ENCODE data around the gene POLR3H. TPM values are rescaled to one million over a fixed set of nuclear protein-coding genes. Genes with fewer than 3 reads are reported as not detected.
A peak's percentile ranks its signal among the peaks of the same experiment; 100 is the strongest.

POLR3H gene
- total and polyA plus RNA-seq, 5 donors from 2014 or later, result 12.1 to 21.3 (median 15.2) TPM

DNA sequence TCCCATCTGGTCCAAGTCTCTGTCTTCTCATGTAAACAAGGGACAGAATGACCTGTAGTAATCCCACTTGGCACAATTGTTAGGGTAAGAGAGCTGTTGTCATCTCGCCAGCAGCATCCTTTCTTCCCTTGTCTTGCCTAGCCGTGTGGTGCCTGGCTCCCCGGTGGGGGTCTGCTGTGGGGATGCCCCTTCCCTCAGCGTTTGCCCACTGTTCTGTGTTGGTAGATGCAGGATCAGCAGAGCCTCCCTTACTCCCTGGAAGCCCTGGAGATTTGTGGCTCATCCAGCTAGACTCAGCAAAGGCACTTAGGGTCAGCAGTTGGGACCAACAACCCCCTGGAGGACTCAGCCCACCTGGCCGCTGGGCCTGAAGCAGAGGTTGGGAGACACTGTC is 62.3 kb downstream of the POLR3H start:
- H3K27me3 Mint-ChIP-seq, result no peaks in the 10 kb centered on the region
- Histone ChIP-seq H3K27me3 (ENCODE audit: control insufficient read depth, insufficient read depth, low read length) (no peaks in the 10 kb centered on the region), H3K36me3 (ENCODE audit: control insufficient read depth, insufficient read depth, low read length) (no peaks in the 10 kb centered on the region), H3K4me3 (ENCODE audit: low read depth, low read length) (no peak overlapping the region), H3K4me1 (ENCODE audit: control insufficient read depth, insufficient read depth, low read length, poor library complexity, severe bottlenecking) (peaks cover 5% of the 10 kb centered on the region), H3K27ac (ENCODE audit: insufficient read depth, low read length, poor library complexity, severe bottlenecking) (no peak overlapping the region), H3K9me3 (ENCODE audit: control insufficient read depth in 2 of 2, low read length in 2 of 2) (no peaks in the 10 kb centered on the region)
- H3K36me3 Mint-ChIP-seq, result no peaks in the 10 kb centered on the region
- H3K4me3 Mint-ChIP-seq, result no peak overlapping the region
- peaks cover 0 to 60% (median 31%) of the 10 kb centered on the region in 4 donors for H3K4me1 Mint-ChIP-seq
- ATAC-seq (ENCODE audit: low read depth in 2 of 2) (no peak), DNase-seq (no peak)
- no peaks in the 10 kb centered on the region for H3K9me3 Mint-ChIP-seq
- no peak overlapping the region for H3K27ac Mint-ChIP-seq

DNA sequence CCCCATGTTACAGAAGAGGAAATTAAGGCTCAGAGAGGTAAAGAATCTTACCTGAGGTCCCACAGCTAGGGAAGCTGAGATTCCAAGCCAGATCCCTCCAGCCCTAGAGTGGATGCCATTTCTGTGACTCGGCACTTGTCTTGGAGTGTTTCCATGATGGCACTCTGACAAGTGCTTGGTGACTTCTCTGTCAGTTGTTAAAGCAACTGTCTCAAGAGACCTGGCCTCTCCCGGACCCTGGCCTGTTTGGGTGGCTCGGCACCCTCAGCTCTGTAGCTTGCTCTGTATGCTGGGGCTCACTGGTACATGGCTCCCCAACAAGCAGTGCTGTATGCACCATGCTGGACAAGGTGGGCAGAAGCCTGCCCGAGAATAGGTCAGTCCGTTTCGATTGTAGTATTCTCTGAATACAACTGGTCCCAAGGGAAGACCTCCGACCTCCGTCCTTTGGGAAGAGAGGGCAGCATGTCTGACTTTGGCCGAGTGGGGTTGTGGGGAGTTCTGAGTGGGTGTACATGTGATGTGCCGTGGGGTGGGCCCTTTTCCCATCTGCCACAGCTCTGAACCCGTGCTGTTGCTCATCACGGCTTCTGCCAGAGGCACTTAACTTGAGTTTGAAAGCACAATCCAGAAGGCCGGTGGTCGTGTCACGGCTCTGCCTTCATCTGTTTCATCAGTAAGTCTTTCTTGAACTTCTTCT is 63.0 kb downstream of the POLR3H start:
- no peak overlapping the region for H3K27ac Mint-ChIP-seq
- no peak overlapping the region for H3K4me3 ChIP-seq (ENCODE audit: low read depth, low read length)
- no peaks in the 10 kb centered on the region for H3K9me3 Mint-ChIP-seq
- H3K4me1 Mint-ChIP-seq, result peaks cover 0 to 59% (median 29%) of the 10 kb centered on the region in 4 donors
- no peak for ATAC-seq (ENCODE audit: low read depth in 2 of 2)
- H3K36me3 ChIP-seq (ENCODE audit: control insufficient read depth, insufficient read depth, low read length), result no peaks in the 10 kb centered on the region
- H3K27me3 ChIP-seq (ENCODE audit: control insufficient read depth, insufficient read depth, low read length), result no peaks in the 10 kb centered on the region
- no peak for DNase-seq
- no peaks in the 10 kb centered on the region for H3K27me3 Mint-ChIP-seq
- H3K4me3 Mint-ChIP-seq, result no peak overlapping the region
- no peak overlapping the region for H3K27ac ChIP-seq (ENCODE audit: insufficient read depth, low read length, poor library complexity, severe bottlenecking)
- no peaks in the 10 kb centered on the region for H3K36me3 Mint-ChIP-seq
- H3K9me3 ChIP-seq (ENCODE audit: control insufficient read depth in 2 of 2, low read length in 2 of 2), result no peaks in the 10 kb centered on the region
- peaks cover 5% of the 10 kb centered on the region for H3K4me1 ChIP-seq (ENCODE audit: control insufficient read depth, insufficient read depth, low read length, poor library complexity, severe bottlenecking)

DNA sequence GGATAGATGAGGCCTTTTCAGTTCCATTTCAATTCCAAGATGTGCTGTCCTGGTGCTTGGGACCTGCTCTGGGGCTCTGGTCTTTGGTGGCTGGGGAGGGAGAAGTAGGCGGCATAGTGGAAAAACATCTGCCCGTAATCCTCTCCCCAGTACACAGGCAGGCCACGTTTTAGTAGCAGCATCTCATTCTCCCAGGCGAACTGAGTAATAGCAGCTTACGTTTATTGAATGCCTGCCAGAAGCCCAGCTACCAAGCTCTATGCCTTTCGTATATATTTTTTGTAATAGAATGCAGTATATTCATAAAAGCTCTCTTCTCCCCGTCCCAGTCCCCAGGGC is 63.9 kb downstream of the POLR3H start:
- Histone ChIP-seq H3K27ac (ENCODE audit: insufficient read depth, low read length, poor library complexity, severe bottlenecking) (no peak overlapping the region), H3K4me1 (ENCODE audit: control insufficient read depth, insufficient read depth, low read length, poor library complexity, severe bottlenecking) (peaks cover 5% of the 10 kb centered on the region), H3K36me3 (ENCODE audit: control insufficient read depth, insufficient read depth, low read length) (no peaks in the 10 kb centered on the region), H3K4me3 (ENCODE audit: low read depth, low read length) (no peak overlapping the region), H3K27me3 (ENCODE audit: control insufficient read depth, insufficient read depth, low read length) (no peaks in the 10 kb centered on the region), H3K9me3 (ENCODE audit: control insufficient read depth in 2 of 2, low read length in 2 of 2) (no peaks in the 10 kb centered on the region)
- H3K36me3 Mint-ChIP-seq, result no peaks in the 10 kb centered on the region
- no peak overlapping the region for H3K4me3 Mint-ChIP-seq
- H3K27me3 Mint-ChIP-seq, result no peaks in the 10 kb centered on the region
- peaks cover 0 to 55% (median 27%) of the 10 kb centered on the region in 4 donors for H3K4me1 Mint-ChIP-seq
- H3K27ac Mint-ChIP-seq, result no peak overlapping the region
- ATAC-seq (ENCODE audit: low read depth in 2 of 2) (no peak), DNase-seq (no peak)
- no peaks in the 10 kb centered on the region for H3K9me3 Mint-ChIP-seq

DNA sequence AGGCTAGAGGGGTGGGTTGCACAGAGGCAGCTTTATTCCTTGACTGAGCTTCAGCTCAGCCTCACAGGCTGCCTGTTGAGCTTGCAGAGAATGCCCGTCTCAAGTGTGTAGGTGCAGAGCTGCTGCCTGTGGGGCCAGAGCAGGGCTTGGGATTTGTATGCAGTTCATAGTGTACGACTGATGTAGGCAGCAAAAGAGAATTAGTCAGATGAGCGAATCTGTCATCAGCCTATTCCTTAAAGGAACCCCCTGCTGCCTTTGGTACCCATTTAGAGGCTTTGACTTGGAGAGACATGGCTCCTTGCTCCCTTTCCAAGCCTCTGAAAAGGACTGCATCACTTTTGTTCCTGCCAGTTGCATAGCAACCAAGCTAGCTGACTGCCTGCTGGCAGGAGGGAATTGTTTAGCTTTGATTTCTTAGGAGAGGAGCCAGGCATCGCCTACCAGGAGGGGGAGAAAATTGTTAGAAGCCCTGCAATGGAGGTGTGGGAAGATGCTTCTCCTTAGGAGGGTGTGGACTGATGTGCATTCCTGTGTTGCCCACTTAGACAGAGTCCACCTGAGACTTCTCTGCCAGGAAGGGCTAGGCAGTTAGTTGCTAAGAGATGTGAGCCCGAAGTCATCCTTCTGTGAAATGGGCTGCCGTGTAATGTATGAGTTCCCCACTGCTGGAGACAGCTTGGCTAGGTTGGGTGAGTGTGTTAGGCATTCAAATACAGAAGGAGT is 64.4 kb downstream of the POLR3H start:
- H3K27me3 Mint-ChIP-seq, result no peaks in the 10 kb centered on the region
- Histone ChIP-seq H3K9me3 (ENCODE audit: control insufficient read depth in 2 of 2, low read length in 2 of 2) (no peaks in the 10 kb centered on the region), H3K27me3 (ENCODE audit: control insufficient read depth, insufficient read depth, low read length) (no peaks in the 10 kb centered on the region), H3K36me3 (ENCODE audit: control insufficient read depth, insufficient read depth, low read length) (no peaks in the 10 kb centered on the region), H3K4me3 (ENCODE audit: low read depth, low read length) (no peak overlapping the region), H3K4me1 (ENCODE audit: control insufficient read depth, insufficient read depth, low read length, poor library complexity, severe bottlenecking) (peaks cover 1% of the 10 kb centered on the region), H3K27ac (ENCODE audit: insufficient read depth, low read length, poor library complexity, severe bottlenecking) (no peak overlapping the region)
- H3K4me1 Mint-ChIP-seq, result peaks cover 0 to 53% (median 26%) of the 10 kb centered on the region in 4 donors
- H3K36me3 Mint-ChIP-seq, result no peaks in the 10 kb centered on the region
- no peak overlapping the region for H3K4me3 Mint-ChIP-seq
- no peak overlapping the region for H3K27ac Mint-ChIP-seq
- ATAC-seq (ENCODE audit: low read depth in 2 of 2) (no peak), DNase-seq (no peak)
- no peaks in the 10 kb centered on the region for H3K9me3 Mint-ChIP-seq

DNA sequence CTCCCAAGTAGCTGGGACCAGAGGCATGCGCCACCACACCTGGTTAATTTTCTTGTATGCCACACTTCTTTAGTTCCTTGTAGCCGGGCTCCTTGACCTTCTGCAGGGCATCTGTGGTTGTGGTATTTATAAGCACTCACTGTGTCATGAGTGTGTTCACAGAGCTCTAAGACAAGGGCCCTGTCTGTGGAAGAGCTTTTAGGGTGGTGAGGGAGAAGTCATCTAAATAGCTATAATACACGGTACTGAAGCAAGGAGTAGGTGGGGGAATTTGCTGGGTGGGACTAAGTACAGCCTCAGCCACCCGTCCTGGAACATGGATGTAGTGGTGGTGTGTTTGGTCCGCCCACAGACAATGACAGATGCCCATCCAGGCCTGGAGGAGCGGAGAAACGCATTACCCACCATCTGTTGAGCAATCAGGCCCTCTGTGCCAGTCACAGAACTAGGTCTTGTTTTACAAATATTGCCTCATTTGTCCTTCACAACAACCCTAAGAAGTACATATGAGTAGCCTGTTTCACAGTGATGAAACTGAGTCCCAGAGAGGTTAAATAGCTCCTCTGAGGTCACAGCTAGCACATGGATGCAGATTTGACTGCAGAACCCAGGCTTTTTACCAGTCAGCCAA is 65.3 kb downstream of the POLR3H start:
- Mint-ChIP-seq H3K4me1 (peaks cover 0 to 51% (median 22%) of the 10 kb centered on the region in 4 donors), H3K36me3 (peaks cover under 1% of the 10 kb centered on the region), H3K4me3 (peak overlapping the region in 1 of 4 donors; percentile 23), H3K9me3 (no peaks in the 10 kb centered on the region), H3K27me3 (no peaks in the 10 kb centered on the region), H3K27ac (peak overlapping the region in 1 of 3 donors; percentile 36)
- Histone ChIP-seq H3K9me3 (ENCODE audit: control insufficient read depth in 2 of 2, low read length in 2 of 2) (no peaks in the 10 kb centered on the region), H3K4me3 (ENCODE audit: low read depth, low read length) (no peak overlapping the region), H3K4me1 (ENCODE audit: control insufficient read depth, insufficient read depth, low read length, poor library complexity, severe bottlenecking) (no peaks in the 10 kb centered on the region), H3K27ac (ENCODE audit: insufficient read depth, low read length, poor library complexity, severe bottlenecking) (no peak overlapping the region), H3K27me3 (ENCODE audit: control insufficient read depth, insufficient read depth, low read length) (no peaks in the 10 kb centered on the region), H3K36me3 (ENCODE audit: control insufficient read depth, insufficient read depth, low read length) (no peaks in the 10 kb centered on the region)
- DNase-seq, result no peak
- peak; percentile 14 to 58 for ATAC-seq (ENCODE audit: low read depth in 2 of 2)

DNA sequence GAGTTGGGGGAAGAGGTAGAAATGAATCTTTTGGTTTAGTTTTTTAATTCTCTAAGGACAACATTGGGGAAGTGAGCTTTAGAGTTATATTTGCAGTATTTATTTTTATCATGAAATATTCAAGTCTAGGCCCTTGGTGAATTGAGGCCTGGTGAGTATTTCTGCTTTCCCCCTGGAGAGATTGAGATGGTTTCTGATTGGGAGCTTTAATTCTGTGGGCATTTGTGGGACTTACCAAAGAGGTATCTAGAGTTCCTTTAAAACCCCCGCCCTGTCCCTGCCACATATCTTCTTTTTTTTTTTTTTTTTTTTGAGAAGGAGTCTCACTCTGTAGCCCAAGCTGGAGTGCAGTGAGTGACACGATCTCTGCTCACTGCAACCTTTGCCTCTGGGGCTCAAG is 65.8 kb downstream of the POLR3H start:
- Histone ChIP-seq H3K4me3 (ENCODE audit: low read depth, low read length) (no peak overlapping the region), H3K27ac (ENCODE audit: insufficient read depth, low read length, poor library complexity, severe bottlenecking) (no peak overlapping the region), H3K9me3 (ENCODE audit: control insufficient read depth in 2 of 2, low read length in 2 of 2) (no peaks in the 10 kb centered on the region), H3K4me1 (ENCODE audit: control insufficient read depth, insufficient read depth, low read length, poor library complexity, severe bottlenecking) (no peaks in the 10 kb centered on the region), H3K36me3 (ENCODE audit: control insufficient read depth, insufficient read depth, low read length) (no peaks in the 10 kb centered on the region), H3K27me3 (ENCODE audit: control insufficient read depth, insufficient read depth, low read length) (no peaks in the 10 kb centered on the region)
- no peak overlapping the region for H3K4me3 Mint-ChIP-seq
- H3K27me3 Mint-ChIP-seq, result no peaks in the 10 kb centered on the region
- ATAC-seq (ENCODE audit: low read depth in 2 of 2) (peak in 1 of 2 donors; percentile 22), DNase-seq (no peak)
- peaks cover 0 to 52% (median 22%) of the 10 kb centered on the region in 4 donors for H3K4me1 Mint-ChIP-seq
- no peaks in the 10 kb centered on the region for H3K9me3 Mint-ChIP-seq
- no peak overlapping the region for H3K27ac Mint-ChIP-seq
- H3K36me3 Mint-ChIP-seq, result peaks cover 6% of the 10 kb centered on the region

Data from CD4-positive, CD25-positive, alpha-beta regulatory T cell (primary cell).